ENCODE data around the gene DUS4L. TPM values are rescaled to one million over a fixed set of nuclear protein-coding genes. Genes with fewer than 3 reads are reported as not detected.
"Not testable (repeated sequence)": the region's sequence is repeated elsewhere in the genome, so short reads cannot be mapped to it uniquely, and the experiment has no call there.

DUS4L gene
- 19.3 and 20.9 TPM in 2 replicates for total RNA-seq (2014; rRNA removed; shearing (Covaris generic))

GRCh38 chr7:107563775-107564552 is at the start of gene DUS4L, which contains the start of gene COG5:
DUS4L (plus strand) TSS chr7:107563971; CDS start chr7:107567071, 3,100 bp downstream.
COG5 (minus strand) TSS chr7:107563920; CDS start chr7:107563896, 24 bp downstream.
- DNase-seq (ENCODE audit: low read depth): peak; percentile 95

- no peak for DNase-seq (ENCODE audit: low read depth)
Measured at GRCh38 chr7:107526672-107527071, 37.1 kb upstream of the DUS4L start.

GRCh38 chr7:107527196-107527595 is 36.6 kb upstream of the DUS4L start:
- DNase-seq (ENCODE audit: low read depth): no peak

- DNase-seq (ENCODE audit: low read depth): peak; percentile 43
Measured at GRCh38 chr7:107528461-107528860, 35.3 kb upstream of the DUS4L start.

GRCh38 chr7:107530751-107531150 is 33.0 kb upstream of the DUS4L start:
- no peak for DNase-seq (ENCODE audit: low read depth)

- DNase-seq (ENCODE audit: low read depth): no peak
Measured at GRCh38 chr7:107534139-107534538, 29.6 kb upstream of the DUS4L start.

- not testable (repeated sequence) for DNase-seq (ENCODE audit: low read depth)
Measured at GRCh38 chr7:107537228-107537627, 26.5 kb upstream of the DUS4L start.

- no peak for DNase-seq (ENCODE audit: low read depth)
Measured at GRCh38 chr7:107538001-107538400, 25.8 kb upstream of the DUS4L start.

- no peak for DNase-seq (ENCODE audit: low read depth)
Measured at GRCh38 chr7:107543338-107543993, 20.3 kb upstream of the DUS4L start.

- no peak for DNase-seq (ENCODE audit: low read depth)
Measured at GRCh38 chr7:107544848-107545591, 18.8 kb upstream of the DUS4L start.

- no peak for DNase-seq (ENCODE audit: low read depth)
Measured at GRCh38 chr7:107551936-107552335, 11.8 kb upstream of the DUS4L start.

- no peak for DNase-seq (ENCODE audit: low read depth)
Measured at GRCh38 chr7:107555893-107556292, 7.9 kb upstream of the DUS4L start.

GRCh38 chr7:107559864-107560263 is 3.9 kb upstream of the DUS4L start:
- peak; percentile 37 for DNase-seq (ENCODE audit: low read depth)

- DNase-seq (ENCODE audit: low read depth): no peak
Measured at GRCh38 chr7:107560898-107561516, 2.8 kb upstream of the DUS4L start.

- DNase-seq (ENCODE audit: low read depth): no peak
Measured at GRCh38 chr7:107563081-107563774, 543 bp upstream of the DUS4L start.

- DNase-seq (ENCODE audit: low read depth): peak; percentile 79
Measured at GRCh38 chr7:107564553-107565298, 955 bp downstream of the DUS4L start.

GRCh38 chr7:107570298-107570697 is 6.5 kb downstream of the DUS4L start:
- no peak for DNase-seq (ENCODE audit: low read depth)

- DNase-seq (ENCODE audit: low read depth): no peak
Measured at GRCh38 chr7:107573537-107573936, 9.8 kb downstream of the DUS4L start.

GRCh38 chr7:107579554-107579884 is 15.7 kb downstream of the DUS4L start:
- DNase-seq (ENCODE audit: low read depth): no peak

GRCh38 chr7:107579885-107580715 is 16.3 kb downstream of the DUS4L start, which contains the start of gene BCAP29:
BCAP29 (plus strand) TSS chr7:107580246; CDS start chr7:107580773, 527 bp downstream.
- peak; percentile 91 for DNase-seq (ENCODE audit: low read depth)

All from Daoy (cell line).